ENCODE measurements around the gene LIMCH1. TPM values are rescaled to one million over a fixed set of nuclear protein-coding genes. Genes with fewer than 3 reads are reported as not detected.
"Not testable (repeated sequence)": the region's sequence is repeated elsewhere in the genome, so short reads cannot be mapped to it uniquely, and the experiment has no call there.

The LIMCH1 gene
- total RNA-seq, 1 donor from 2014 or later: not detected

DNA sequence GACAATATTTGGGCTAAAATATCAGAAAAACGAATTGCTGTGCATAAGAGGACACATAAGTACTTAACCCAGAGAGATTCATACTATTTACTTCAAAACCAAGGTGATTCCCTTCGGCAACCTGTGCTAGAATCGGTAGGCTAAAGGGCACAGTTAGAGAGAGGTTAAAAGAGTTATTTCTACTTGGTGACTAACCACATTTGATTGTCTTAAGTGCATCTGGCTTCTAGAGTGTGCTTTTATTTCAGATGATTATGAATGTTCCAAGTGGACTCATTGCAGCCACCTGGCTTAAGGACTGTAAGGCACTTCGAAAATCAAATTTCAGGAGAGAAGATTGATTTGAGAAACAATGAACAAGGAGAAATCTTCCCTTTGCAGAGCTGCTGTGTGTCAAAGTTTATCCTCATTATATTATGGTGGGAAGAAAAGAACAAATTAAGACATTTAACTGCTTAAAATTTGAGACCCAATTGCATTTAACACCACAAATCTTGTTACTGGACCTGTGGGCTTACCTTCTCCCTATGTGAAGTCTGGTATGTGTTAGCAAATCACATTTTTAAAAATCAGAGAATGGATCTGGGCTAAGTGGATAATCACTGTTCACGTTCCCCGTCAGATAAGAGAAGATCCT lies 176.5 kb downstream of the LIMCH1 start:
- Mint-ChIP-seq H3K4me1 (no peaks in the 10 kb centered on the region), H3K4me3 (no peak overlapping the region), H3K36me3 (ENCODE audit: low read depth) (no peaks in the 10 kb centered on the region), H3K27me3 (no peaks in the 10 kb centered on the region), H3K9me3 (no peaks in the 10 kb centered on the region), H3K27ac (no peak overlapping the region)
- intact Hi-C loops (cut with micrococcal nuclease): no loop called here
- no peak for DNase-seq

- Mint-ChIP-seq H3K27me3 (no peaks in the 10 kb centered on the region), H3K9me3 (no peaks in the 10 kb centered on the region), H3K4me3 (no peak overlapping the region), H3K27ac (no peak overlapping the region), H3K4me1 (no peaks in the 10 kb centered on the region), H3K36me3 (ENCODE audit: low read depth) (no peaks in the 10 kb centered on the region)
- intact Hi-C loops (cut with micrococcal nuclease): no loop called here
- DNase-seq: no peak
These were observed 177.2 kb downstream of the LIMCH1 start for GRCh38 chr4:41715155-41715554.

DNA sequence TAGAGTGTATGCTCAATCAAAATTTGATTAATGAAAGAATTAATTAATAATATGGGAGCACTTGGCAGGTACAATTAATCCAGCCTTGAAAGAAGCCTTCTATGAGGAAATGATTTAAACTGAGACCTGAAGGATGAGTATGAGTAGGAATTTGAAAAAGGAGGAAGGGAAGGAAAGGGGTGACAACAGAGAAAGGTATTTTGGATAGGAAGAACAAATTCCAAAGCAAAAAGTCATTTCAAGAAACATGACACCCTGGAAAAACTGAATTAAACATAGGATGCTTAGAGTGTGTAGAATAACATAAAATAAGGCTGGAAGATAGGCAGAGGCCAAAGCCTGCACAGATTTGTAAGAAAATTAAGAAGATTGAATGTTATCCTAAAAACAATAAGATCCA lies 180.9 kb downstream of the LIMCH1 start:
- intact Hi-C loops (cut with micrococcal nuclease): no loop called here
- Mint-ChIP-seq H3K27me3 (no peaks in the 10 kb centered on the region), H3K9me3 (no peaks in the 10 kb centered on the region), H3K27ac (no peak overlapping the region), H3K4me3 (no peak overlapping the region), H3K36me3 (ENCODE audit: low read depth) (no peaks in the 10 kb centered on the region), H3K4me1 (no peaks in the 10 kb centered on the region)
- no peak for DNase-seq

DNA sequence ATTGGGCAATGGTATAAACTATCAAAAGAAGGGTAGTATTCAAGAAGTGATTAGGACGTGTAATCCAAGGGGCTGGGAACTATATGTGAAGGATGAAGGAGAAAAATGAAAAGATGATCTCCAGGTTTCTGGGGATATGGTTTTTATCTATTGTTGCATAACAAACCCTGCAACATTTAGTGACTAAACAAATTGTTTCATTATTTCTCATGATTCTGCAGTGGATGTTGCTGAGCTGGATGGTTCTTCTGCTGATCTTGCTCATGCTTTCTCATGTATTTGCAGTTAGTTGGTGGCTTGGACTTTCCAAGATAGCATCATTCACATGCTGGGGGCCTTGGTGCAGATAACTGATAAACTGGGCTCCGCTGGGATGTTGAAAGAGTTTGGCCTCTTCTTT lies 181.5 kb downstream of the LIMCH1 start:
- Mint-ChIP-seq H3K9me3 (no peaks in the 10 kb centered on the region), H3K36me3 (ENCODE audit: low read depth) (no peaks in the 10 kb centered on the region), H3K4me3 (no peak overlapping the region), H3K27ac (no peak overlapping the region), H3K4me1 (no peaks in the 10 kb centered on the region), H3K27me3 (no peaks in the 10 kb centered on the region)
- no peak for DNase-seq
- intact Hi-C loops (cut with micrococcal nuclease): no loop called here

GRCh38 chr4:41722181-41722580 lies 184.2 kb downstream of the LIMCH1 start:
- Mint-ChIP-seq H3K27me3 (no peaks in the 10 kb centered on the region), H3K36me3 (ENCODE audit: low read depth) (no peaks in the 10 kb centered on the region)

DNA sequence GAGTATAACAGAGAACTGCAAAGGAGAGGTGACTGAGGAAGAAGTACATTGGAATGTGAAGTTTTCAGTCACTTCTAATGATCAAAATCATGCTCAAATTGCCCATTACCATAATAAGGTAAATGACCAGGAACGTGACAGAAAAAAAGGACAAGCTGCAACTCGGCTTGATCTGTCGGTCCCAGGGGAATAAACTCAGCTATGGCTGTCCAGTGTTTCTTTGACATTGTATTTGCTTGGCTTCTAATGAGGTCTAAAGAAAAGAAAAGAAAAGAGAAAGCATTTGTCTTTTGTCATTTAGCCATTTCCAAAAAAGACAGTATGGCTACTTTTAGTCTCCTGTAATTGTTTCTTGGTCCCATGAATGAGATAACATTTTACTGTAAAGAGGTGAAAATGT lies 185.3 kb downstream of the LIMCH1 start:
- H3K27ac Mint-ChIP-seq: no peak overlapping the region
- no peak for DNase-seq
- intact Hi-C loops (cut with micrococcal nuclease): no loop called here

More at GRCh38 chr4:41722181-41722580, 184.2 kb downstream of the LIMCH1 start:
- Mint-ChIP-seq H3K27ac (no peak overlapping the region), H3K4me3 (no peak overlapping the region), H3K9me3 (peaks cover 6% of the 10 kb centered on the region), H3K4me1 (no peaks in the 10 kb centered on the region)
- no peak for DNase-seq
- intact Hi-C loops (cut with micrococcal nuclease): no loop called here

DNA sequence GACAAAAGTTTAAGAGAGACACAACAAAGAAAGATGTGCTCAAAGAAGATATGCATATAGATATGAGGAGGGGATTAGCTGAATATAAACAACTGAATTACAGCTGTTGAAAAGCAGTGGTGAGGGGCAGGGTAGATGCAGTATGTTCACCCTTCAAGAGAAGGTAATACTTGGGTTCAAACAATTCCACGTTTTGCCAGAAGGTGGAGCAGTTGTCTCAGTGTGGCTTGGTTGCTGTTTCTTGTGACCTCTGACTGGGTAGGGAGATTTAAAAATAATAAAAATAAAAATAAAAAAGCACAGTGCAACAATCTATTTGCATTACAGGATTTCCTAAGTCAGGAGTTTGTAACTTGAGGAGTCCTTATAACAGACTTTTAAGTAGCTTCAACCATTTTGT lies 187.3 kb downstream of the LIMCH1 start:
- DNase-seq: no peak
- H3K4me1 Mint-ChIP-seq: no peaks in the 10 kb centered on the region
- H3K4me3 Mint-ChIP-seq: no peak overlapping the region
- peaks cover 5% of the 10 kb centered on the region for H3K27me3 Mint-ChIP-seq
- no peak overlapping the region for H3K27ac Mint-ChIP-seq
- intact Hi-C loops (cut with micrococcal nuclease): no loop called here
- H3K36me3 Mint-ChIP-seq (ENCODE audit: low read depth): no peaks in the 10 kb centered on the region
- peaks cover 6% of the 10 kb centered on the region for H3K9me3 Mint-ChIP-seq

More for the DNA sequence above, 185.3 kb downstream of the LIMCH1 start:
- Mint-ChIP-seq H3K27me3 (no peaks in the 10 kb centered on the region), H3K9me3 (peaks cover 6% of the 10 kb centered on the region), H3K36me3 (ENCODE audit: low read depth) (no peaks in the 10 kb centered on the region), H3K4me3 (no peak overlapping the region), H3K4me1 (no peaks in the 10 kb centered on the region)

DNA sequence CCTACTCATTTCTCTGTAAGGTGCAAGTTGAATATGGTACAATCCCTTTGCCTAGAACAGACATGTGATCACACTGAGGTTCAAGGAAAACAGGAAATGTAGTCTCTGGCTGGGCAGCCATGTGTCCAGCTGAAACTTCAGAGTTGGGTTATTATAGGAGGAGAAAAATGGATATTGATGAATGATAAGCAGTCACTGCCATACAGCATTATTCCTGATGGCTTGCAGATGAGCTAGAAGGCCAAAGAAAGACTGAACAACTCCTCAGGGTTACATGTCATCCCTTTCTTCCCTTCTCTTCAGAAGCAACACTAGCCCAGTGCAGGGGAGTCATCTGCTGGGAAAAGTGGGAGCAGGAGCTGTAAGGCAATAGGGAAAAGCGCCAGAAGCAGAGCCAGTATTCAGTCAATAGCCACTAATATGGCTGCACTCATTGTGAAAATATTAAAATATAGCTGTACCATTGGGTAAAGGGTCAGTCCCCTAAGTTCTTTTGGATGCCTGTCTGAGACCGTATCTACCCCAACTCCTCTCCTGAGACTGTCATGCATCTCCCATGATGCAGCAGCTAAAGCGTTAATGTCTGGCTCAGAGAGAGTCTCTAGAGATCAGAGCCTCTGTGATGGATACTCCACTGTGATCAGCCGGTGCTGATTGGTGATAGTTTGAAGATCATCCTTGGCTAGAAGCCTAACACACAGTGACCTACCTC lies 190.1 kb downstream of the LIMCH1 start:
- H3K9me3 Mint-ChIP-seq: peaks cover 6% of the 10 kb centered on the region
- DNase-seq: no peak
- no peaks in the 10 kb centered on the region for H3K36me3 Mint-ChIP-seq (ENCODE audit: low read depth)
- H3K27me3 Mint-ChIP-seq: peaks cover 9% of the 10 kb centered on the region
- H3K4me1 Mint-ChIP-seq: no peaks in the 10 kb centered on the region
- no peak overlapping the region for H3K27ac Mint-ChIP-seq
- intact Hi-C loops (cut with micrococcal nuclease): no loop called here
- no peak overlapping the region for H3K4me3 Mint-ChIP-seq

DNA sequence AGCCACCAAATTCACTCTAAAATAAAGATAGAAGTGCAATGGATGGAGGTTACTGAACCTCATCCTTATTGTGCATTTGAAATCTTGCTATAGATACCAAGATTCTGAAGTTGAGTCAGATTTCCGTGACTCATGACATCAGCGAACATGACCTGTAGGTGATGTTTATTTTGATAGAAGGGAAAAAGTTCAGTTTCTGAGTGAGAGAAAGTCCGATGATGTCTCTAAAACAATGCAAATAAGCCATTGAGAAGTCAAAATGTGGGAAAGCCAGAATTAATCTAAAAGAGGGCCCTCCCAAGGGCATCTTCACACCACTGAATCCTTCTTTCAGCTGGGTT lies 190.6 kb downstream of the LIMCH1 start:
- no peak overlapping the region for H3K27ac Mint-ChIP-seq
- H3K4me1 Mint-ChIP-seq: no peaks in the 10 kb centered on the region
- no peak overlapping the region for H3K4me3 Mint-ChIP-seq
- intact Hi-C loops (cut with micrococcal nuclease): no loop called here
- no peaks in the 10 kb centered on the region for H3K36me3 Mint-ChIP-seq (ENCODE audit: low read depth)
- H3K9me3 Mint-ChIP-seq: peaks cover 6% of the 10 kb centered on the region
- DNase-seq: no peak
- peaks cover 9% of the 10 kb centered on the region for H3K27me3 Mint-ChIP-seq

DNA sequence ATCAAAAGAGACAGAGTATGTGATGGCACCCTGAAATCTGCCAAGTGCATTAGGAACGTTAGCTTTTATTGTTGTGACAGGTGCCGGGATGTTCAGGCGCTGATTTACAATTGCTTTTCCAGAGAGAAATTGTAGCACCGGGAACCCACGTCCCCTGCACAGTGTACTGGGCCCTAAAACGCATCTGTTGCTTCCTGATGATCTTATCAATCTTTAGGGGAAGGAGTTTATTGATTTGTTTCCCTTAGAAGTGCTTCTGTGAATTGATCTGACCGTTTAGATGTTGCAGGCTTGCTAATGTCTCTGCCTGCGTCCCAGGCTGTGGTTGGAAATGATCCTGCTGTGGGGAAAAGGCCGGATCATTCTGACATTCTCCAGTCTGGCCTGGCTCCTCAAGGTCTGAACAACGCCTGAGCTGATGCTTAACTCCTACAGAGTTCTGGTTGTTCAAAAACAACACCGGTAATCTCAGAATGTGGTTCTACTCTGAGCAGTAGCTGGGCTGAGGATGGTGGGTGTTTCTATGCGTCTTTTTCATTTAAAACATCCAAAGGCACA lies 193.7 kb downstream of the LIMCH1 start:
- intact Hi-C loops (cut with micrococcal nuclease): no loop called here
- Mint-ChIP-seq H3K27me3 (peaks cover 9% of the 10 kb centered on the region), H3K9me3 (peaks cover 4% of the 10 kb centered on the region), H3K4me3 (no peak overlapping the region), H3K36me3 (ENCODE audit: low read depth) (no peaks in the 10 kb centered on the region), H3K27ac (no peak overlapping the region), H3K4me1 (no peaks in the 10 kb centered on the region)
- no peak for DNase-seq

DNA sequence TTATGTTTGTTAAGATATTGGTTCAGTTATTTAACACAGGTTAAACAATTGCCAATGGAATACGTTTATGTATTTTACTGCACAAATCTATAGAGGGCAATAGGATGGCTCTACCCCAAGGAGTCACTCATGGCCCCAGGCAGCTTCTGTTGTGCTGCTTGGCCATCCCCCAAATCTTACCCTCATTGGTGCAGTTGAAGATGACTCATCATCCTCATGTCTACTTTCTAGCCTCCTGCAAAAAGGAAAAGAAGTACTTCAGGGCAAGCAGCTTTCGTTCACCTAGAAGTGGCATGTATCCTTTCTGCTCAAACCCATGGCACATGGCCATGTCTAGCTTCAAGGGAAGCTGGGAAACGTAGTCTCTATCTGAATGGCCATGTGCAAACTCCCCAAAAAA lies 196.4 kb downstream of the LIMCH1 start:
- Mint-ChIP-seq H3K4me3 (no peak overlapping the region), H3K27me3 (peaks cover 8% of the 10 kb centered on the region), H3K9me3 (peaks cover 4% of the 10 kb centered on the region), H3K36me3 (ENCODE audit: low read depth) (no peaks in the 10 kb centered on the region), H3K4me1 (no peaks in the 10 kb centered on the region), H3K27ac (no peak overlapping the region)
- intact Hi-C loops (cut with micrococcal nuclease): no loop called here
- no peak for DNase-seq

- DNase-seq; H3K4me1 Mint-ChIP-seq; H3K27me3 Mint-ChIP-seq; H3K36me3 Mint-ChIP-seq (ENCODE audit: low read depth); H3K27ac Mint-ChIP-seq; intact Hi-C loops (cut with micrococcal nuclease); H3K4me3 Mint-ChIP-seq; H3K9me3 Mint-ChIP-seq: not testable (repeated sequence)
These were observed 199.5 kb downstream of the LIMCH1 start for GRCh38 chr4:41737491-41737890.

- intact Hi-C loops (cut with micrococcal nuclease): loop anchor here (10.0 kb wide), 1 partner anchor 653 kb away; the partner anchor contains the start of gene SHISA3
- Mint-ChIP-seq H3K27ac (no peak overlapping the region), H3K4me3 (no peak overlapping the region), H3K4me1 (no peaks in the 10 kb centered on the region), H3K9me3 (peaks cover 5% of the 10 kb centered on the region), H3K27me3 (peaks cover 20% of the 10 kb centered on the region), H3K36me3 (ENCODE audit: low read depth) (peaks cover 7% of the 10 kb centered on the region)
- no peak for DNase-seq
These were observed 203.4 kb downstream of the LIMCH1 start for GRCh38 chr4:41741354-41741753.

DNA sequence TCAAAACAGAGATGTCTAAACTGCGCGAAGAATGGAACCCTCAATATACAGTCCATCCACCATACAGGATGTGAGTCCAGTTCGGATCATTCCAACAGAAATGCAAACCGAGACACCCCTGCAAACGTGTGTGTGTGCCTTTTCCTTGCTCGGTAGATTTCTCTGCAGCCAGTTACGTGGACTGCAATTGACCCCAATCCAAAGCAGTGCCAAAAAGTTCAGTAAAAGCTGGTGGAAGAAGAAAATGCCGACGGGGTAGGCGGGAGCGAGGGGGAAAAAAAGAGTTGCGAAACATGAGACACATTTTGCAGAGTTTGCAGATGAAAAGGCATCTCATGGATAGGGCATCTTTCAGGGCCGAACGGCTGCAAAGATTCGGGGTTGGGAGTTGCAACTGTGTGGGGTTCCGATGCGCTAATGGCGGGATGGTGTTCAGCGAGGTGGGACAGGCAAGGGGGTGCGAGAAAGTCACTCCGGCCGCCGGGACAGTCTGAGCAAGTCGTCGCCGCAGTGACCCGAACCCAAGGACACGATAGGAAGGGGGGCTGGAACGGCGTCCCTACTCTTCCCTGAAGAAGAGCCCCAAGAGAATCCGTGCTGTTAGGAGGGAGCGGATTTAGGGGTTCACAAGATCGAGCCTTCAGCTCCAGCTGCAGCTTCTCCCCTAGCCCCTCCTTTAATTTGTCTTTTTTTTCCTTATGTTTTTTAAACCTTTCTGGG lies 206.8 kb downstream of the LIMCH1 start:
- intact Hi-C loops (cut with micrococcal nuclease): loop anchor here (10.0 kb wide), 1 partner anchor 650 kb away; the partner anchor contains the start of gene SHISA3
- H3K27ac Mint-ChIP-seq: no peak overlapping the region
- DNase-seq: no peak
- no peak overlapping the region for H3K4me3 Mint-ChIP-seq
- no peaks in the 10 kb centered on the region for H3K4me1 Mint-ChIP-seq
- peaks cover 16% of the 10 kb centered on the region for H3K9me3 Mint-ChIP-seq
- H3K27me3 Mint-ChIP-seq: peaks cover 52% of the 10 kb centered on the region
- peaks cover 10% of the 10 kb centered on the region for H3K36me3 Mint-ChIP-seq (ENCODE audit: low read depth)
